GM23248 (cell line): ENCODE data around the gene HDAC9.

Experiments
- EZH2 ChIP-seq: fragments of 200-600 bp; sonication (generic); IDR thresholded peaks from 2 replicates; pipeline ENCODE4 v1.6.1; 2018; ENCODE audit warnings: antibody characterized with exemption, mild to moderate bottlenecking; ENCODE audit not compliant: insufficient read depth, poor library complexity, severe bottlenecking
- EZH2phosphoT487 ChIP-seq: fragments of 200-600 bp; sonication (generic); IDR thresholded peaks from 2 replicates; pipeline ENCODE4 v1.6.1; 2018; ENCODE audit warnings: antibody characterized with exemption, moderate library complexity, mild to moderate bottlenecking, low read depth; ENCODE audit not compliant: insufficient read depth

DNA sequence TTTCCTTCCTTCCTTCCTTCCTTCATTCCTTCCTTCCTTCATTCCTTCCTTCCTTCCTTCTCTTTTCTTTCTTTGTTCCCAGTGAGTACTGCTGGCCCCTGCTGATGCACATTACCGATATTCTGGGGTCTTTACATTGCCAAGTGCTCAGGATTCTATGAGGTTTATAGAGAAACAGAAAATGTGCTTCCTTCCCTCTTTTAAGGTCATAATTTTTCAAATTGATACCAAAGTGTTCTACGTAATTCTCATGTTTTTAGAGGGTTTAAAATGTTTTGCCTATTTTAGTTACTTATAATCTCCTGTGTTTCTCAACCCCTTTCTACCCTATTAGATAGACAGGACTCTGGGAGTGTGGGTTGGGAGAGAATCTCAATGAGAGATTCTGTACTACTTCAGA is 291.2 kb downstream of the HDAC9 start:
- TF ChIP-seq EZH2phosphoT487, result no peak
- TF ChIP-seq EZH2, result no peak
